SH-SY5Y (cell line): ENCODE results near the gene AIFM1.

Experiments used
- GATA2 ChIP-seq: IDR thresholded peaks from 2 replicates; pipeline ENCODE4 v1.6.1; 2011; ENCODE audit warnings: mild to moderate bottlenecking, low read depth, low read length
- GATA3 ChIP-seq: IDR thresholded peaks from 2 replicates; pipeline ENCODE4 v1.6.1; 2011; ENCODE audit warnings: low read depth, mild to moderate bottlenecking, low read length, moderate library complexity

The AIFM1 gene

GRCh38 chrX:130145123-130145522, 20.5 kb downstream of the AIFM1 start:
- TF ChIP-seq GATA3 (no peak), GATA2 (no peak)

- TF ChIP-seq GATA2, result no peak
- no peak for TF ChIP-seq GATA3
Measured at GRCh38 chrX:130144509-130144908, 21.1 kb downstream of the AIFM1 start.

DNA sequence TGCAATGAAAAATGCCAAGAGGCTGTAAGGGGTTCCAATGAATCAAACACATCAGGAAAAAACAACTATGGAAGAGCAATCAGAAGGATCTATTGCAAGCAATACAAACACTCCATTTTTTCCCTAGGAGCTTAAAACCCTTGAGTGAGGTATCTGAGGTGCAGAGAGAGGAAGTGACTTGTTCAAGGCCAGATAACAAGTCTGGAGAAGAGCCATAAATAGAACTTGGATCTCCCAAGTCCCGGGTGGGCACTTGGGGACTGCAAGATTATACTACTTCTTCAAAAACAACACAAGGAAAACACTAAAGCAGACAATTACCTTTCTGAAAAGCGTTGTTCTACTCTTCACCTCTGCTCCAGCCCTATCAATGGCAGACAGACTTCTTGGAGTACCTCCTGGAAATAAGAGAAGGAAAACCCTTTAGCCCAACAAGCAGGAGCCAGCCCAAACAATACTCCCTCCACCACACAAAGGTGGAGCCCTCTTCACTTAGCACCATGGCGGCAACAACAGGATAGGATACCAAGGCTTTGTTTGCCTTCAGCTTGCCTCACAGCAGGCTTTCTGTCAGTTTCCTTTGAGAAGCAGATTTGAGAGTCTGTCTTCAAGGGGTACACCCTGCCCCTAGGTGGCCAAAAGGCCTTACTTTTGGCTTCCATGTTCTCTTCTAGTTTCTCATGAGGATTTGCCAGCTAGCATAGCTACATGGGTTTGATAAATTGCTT, 26.0 kb downstream of the AIFM1 start:
- TF ChIP-seq GATA2 (no peak), GATA3 (no peak)

- TF ChIP-seq GATA3 (no peak), GATA2 (no peak)
Measured at GRCh38 chrX:130136961-130137360, 28.7 kb downstream of the AIFM1 start.

DNA sequence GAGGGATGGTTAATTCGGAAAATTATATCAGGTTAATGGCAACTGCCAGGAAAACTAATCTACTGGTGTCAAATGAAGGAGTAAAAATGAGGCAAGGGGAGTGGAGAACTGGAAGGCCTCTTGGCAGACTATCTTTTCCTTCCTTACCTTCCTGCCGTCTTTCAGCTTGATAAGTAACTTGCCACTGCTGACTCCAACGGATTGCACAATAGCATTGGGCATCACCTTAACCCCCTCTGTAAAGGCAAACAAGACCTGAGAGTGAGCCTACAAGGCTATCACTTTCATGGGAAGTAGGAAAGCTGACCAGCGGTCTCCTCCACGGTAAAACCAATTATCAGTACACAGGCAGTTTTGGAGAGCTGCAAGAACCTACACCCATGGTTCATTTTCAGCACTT, 29.1 kb downstream of the AIFM1 start:
- TF ChIP-seq GATA3 (no peak), GATA2 (no peak)

GRCh38 chrX:130130990-130131389, 34.7 kb downstream of the AIFM1 start:
- no peak for TF ChIP-seq GATA3
- no peak for TF ChIP-seq GATA2

DNA sequence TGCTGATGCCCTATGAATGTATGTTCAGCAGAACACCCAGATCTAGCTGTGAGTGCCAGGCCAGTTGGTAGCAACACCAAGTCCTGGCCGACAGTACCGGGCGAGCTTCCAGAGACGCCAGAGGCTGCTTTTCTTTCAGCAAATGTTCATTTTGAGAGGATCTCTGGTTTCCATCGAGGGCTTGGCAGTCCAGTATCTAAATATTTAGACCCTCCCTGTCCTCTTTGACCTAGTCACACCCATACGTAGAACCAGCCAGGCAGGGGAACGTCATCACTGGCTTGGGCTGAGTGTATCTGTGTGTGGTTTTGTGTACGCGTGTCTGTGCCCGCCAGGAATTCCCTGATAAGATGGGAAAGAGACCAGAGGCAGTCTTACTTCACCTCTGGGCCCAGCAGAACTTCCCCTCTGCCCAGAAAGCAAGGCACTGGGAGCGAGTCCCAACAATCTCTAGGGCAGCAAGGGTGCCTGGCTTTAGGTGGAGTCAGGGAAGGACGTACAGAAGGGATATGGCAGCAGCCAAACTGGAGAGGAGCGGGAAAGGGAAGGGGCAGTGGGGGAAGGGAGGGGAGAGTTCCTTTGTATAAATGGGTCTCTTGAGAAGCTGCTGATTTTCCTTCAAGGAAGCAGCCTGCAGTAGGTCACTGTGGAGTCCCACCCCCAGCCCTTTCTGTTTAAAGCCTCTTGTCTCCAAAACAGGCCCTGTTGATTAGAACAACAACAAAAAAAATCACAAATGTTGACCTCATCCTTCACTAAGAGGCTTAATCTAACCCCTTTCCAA, 40.4 kb downstream of the AIFM1 start:
- TF ChIP-seq GATA2 (peak; percentile 23; the same call in 1 of the 2 replicates), GATA3 (no peak)

DNA sequence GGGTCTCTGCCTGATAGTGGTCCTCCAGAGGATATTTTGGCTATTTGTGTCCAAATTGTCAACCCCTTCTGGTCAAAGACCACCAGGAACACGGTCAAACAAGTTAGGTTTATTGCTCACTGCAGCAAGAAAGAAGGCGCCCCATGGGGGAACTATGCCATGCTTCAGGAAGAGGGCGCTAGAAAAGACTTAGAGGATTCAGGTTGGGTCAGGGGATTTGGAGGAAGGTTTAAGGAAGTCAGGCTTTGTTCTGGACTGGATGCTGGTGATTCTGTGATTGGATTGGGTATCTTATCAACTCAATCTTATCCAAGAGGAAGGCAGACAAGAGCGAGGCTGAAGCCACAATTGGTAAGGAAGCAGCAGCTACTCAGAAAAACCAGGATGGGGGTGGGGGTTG, 41.1 kb downstream of the AIFM1 start:
- TF ChIP-seq GATA3, result no peak
- peak; percentile 69 for TF ChIP-seq GATA2

DNA sequence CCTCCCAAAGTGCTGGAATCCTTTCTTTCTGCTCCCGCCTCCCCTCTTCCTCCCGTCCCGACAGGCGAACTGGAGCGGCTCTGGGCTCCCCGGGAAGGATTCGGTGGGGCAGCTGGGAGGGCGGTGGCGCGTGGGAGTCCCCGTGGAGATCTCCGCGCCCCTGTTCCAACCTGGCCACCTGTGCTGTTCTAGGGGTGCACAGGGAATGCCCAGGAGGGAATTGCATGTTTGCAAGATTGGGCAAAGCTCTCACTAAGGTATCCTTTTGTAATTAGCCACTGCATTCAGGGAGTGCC, 44.2 kb downstream of the AIFM1 start:
- TF ChIP-seq GATA3 (no peak), GATA2 (no peak)

- TF ChIP-seq GATA3 (no peak), GATA2 (no peak)
Measured at GRCh38 chrX:130120746-130121504, 44.7 kb downstream of the AIFM1 start.

- TF ChIP-seq GATA3 (no peak), GATA2 (no peak)
Measured at GRCh38 chrX:130120321-130120731, 45.3 kb downstream of the AIFM1 start.

DNA sequence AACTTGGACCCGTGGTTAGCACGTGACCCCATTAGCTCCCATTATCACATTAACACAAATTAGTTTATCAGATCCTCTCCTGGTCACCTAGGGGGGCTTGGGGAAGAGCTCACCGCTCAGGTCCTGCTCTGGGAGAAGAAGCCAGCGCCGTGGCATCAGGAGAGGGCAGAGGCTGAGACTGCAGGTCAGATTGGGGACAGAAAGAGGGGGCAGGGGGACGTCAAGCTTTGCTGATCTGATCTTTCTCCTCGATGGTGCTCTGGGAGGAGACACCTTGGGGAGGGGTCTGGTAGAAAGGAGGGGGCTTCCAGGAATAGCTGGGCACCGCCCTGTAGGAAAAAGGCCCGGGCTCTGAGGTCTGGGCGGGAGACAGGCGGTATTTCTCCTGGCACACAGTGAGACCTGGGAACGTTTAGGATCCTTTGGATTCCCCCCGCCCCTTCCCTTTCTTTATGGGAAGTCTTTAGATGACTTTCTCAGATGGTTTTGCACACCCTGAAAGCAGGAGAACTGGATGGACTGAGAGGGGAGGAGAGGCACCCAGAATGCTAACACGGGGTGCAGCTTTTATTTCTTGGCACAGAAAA, 46.2 kb downstream of the AIFM1 start:
- TF ChIP-seq GATA3 (no peak), GATA2 (no peak)

GRCh38 chrX:130118441-130119311, 47.0 kb downstream of the AIFM1 start:
- TF ChIP-seq GATA2 (no peak), GATA3 (no peak)
